ENCODE results near the gene AUTS2.

The AUTS2 gene

GRCh38 chr7:69744026-69744425 lies 145.8 kb downstream of the AUTS2 start:
- Mint-ChIP-seq H3K4me1 (peaks cover 13% of the 10 kb centered on the region), H3K9me3 (no peaks in the 10 kb centered on the region), H3K27ac (no peak overlapping the region), H3K27me3 (peaks cover 3% of the 10 kb centered on the region), H3K4me3 (no peak overlapping the region), H3K36me3 (ENCODE audit: low read depth) (no peaks in the 10 kb centered on the region)
- no peak for DNase-seq
- ATAC-seq, result no peak

- Mint-ChIP-seq H3K27ac (no peak overlapping the region), H3K9me3 (no peaks in the 10 kb centered on the region), H3K4me1 (no peaks in the 10 kb centered on the region), H3K27me3 (peaks cover 3% of the 10 kb centered on the region), H3K36me3 (ENCODE audit: low read depth) (no peaks in the 10 kb centered on the region), H3K4me3 (no peak overlapping the region)
- ATAC-seq, result no peak
- no peak for DNase-seq
Measured at GRCh38 chr7:69746383-69746782, 148.1 kb downstream of the AUTS2 start.

GRCh38 chr7:69747144-69747543 lies 148.9 kb downstream of the AUTS2 start:
- no peak for ATAC-seq
- Mint-ChIP-seq H3K27me3 (peaks cover 1% of the 10 kb centered on the region), H3K4me3 (no peak overlapping the region)

DNA sequence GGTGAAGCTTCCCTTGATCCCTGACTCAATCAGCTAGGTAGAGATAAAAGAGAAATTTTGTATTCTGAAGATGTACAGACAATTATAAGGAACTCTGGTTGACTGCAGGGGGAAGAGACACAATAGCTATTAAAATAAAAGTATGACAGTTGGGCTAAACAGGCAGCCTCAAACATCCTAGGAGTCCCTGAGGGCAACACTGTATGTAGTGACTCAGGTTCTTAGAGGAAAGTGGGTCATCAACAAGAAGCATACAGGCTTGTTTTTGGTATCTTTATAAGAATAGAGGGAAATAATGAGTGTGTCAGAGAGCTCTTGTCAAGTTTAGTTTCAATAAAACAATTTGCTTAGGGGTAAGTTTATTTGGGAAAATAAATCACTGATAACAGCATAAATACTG lies 150.3 kb downstream of the AUTS2 start:
- DNase-seq (no peak), ATAC-seq (no peak)
- H3K27ac Mint-ChIP-seq, result no peak overlapping the region
- H3K4me1 Mint-ChIP-seq, result no peaks in the 10 kb centered on the region
- no peaks in the 10 kb centered on the region for H3K9me3 Mint-ChIP-seq
- H3K4me3 Mint-ChIP-seq, result no peak overlapping the region
- no peaks in the 10 kb centered on the region for H3K27me3 Mint-ChIP-seq
- H3K36me3 Mint-ChIP-seq (ENCODE audit: low read depth), result no peaks in the 10 kb centered on the region

More at GRCh38 chr7:69747144-69747543, 148.9 kb downstream of the AUTS2 start:
- DNase-seq, result no peak
- no peak overlapping the region for H3K27ac Mint-ChIP-seq
- no peaks in the 10 kb centered on the region for H3K4me1 Mint-ChIP-seq
- no peaks in the 10 kb centered on the region for H3K9me3 Mint-ChIP-seq
- no peaks in the 10 kb centered on the region for H3K36me3 Mint-ChIP-seq (ENCODE audit: low read depth)

DNA sequence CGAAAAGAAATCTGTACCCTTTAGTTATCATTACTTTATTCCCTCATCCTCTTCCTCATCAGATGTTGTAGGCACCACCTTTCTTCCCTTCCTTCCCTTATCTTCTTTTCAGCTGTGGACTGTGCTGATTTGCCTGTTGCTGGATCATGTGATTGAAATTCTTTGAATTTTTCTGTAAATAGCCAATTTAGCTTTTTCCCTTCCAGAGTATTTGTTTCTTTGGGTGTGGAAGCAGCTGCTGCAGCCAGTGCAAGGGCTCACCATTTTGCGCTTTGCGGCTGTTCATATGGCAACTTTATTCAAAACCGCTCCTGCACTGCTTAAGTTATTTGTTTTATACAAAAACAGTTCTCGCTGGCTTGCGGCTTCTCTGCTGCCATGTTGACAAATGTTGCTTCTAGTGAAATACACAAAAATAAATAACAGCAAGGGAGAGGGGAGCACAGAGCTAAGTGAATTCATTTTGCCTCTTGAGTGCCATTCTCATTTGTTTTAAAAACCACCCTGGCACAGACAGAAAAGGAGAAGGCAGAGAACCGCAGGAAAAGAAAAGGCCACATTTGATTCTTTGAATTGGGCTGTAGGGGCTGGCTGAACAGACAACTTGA lies 151.2 kb downstream of the AUTS2 start:
- Mint-ChIP-seq H3K27me3 (no peaks in the 10 kb centered on the region), H3K4me3 (no peak overlapping the region), H3K36me3 (ENCODE audit: low read depth) (no peaks in the 10 kb centered on the region), H3K9me3 (no peaks in the 10 kb centered on the region), H3K4me1 (no peaks in the 10 kb centered on the region), H3K27ac (no peak overlapping the region)
- DNase-seq, result no peak
- ATAC-seq, result no peak

DNA sequence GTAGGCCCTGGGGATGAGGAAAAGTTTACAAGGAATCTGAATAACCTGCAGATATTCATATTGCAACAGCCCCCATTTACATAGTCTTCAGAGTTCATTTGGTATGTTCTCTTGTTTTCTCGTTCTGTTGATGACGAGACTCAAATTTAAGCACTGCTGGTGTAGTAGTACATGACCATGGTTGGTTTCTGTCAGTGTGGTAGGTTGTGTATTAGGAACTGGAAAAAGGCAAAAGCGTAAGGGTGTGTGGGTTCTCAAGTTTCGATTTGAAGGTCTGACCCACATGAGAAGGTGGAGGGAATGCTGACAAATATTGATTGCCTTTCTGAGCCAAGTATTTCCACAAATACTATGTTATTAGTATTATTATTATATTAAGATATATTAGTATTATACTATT lies 151.7 kb downstream of the AUTS2 start:
- ATAC-seq (no peak), DNase-seq (no peak)
- Mint-ChIP-seq H3K27me3 (no peaks in the 10 kb centered on the region), H3K27ac (no peak overlapping the region), H3K4me3 (no peak overlapping the region), H3K36me3 (ENCODE audit: low read depth) (no peaks in the 10 kb centered on the region), H3K9me3 (no peaks in the 10 kb centered on the region), H3K4me1 (no peaks in the 10 kb centered on the region)

DNA sequence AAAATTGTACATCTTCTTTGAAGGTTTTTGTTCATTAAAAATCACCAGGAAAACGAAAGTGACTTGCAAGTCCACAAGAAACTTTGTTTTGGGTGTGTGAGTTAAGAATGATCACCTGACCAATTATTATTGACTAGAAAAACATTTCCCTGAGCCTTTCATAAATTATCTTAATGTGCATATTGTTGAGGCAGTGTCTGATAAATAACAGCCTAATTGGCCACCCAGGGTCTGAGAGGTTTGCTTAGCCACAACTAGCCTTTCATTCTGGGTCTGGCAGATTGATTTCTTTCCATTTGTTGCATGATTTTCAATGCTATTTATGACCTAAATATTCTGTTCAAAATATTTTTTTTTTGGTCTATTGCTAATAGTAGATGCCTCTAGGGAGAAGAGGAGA lies 152.8 kb downstream of the AUTS2 start:
- no peak overlapping the region for H3K27ac Mint-ChIP-seq
- no peak overlapping the region for H3K4me3 Mint-ChIP-seq
- H3K36me3 Mint-ChIP-seq (ENCODE audit: low read depth), result no peaks in the 10 kb centered on the region
- no peaks in the 10 kb centered on the region for H3K4me1 Mint-ChIP-seq
- no peak for ATAC-seq
- no peak for DNase-seq
- H3K27me3 Mint-ChIP-seq, result no peaks in the 10 kb centered on the region
- no peaks in the 10 kb centered on the region for H3K9me3 Mint-ChIP-seq

- Mint-ChIP-seq H3K27ac (no peak overlapping the region), H3K9me3 (no peaks in the 10 kb centered on the region), H3K27me3 (no peaks in the 10 kb centered on the region), H3K36me3 (ENCODE audit: low read depth) (no peaks in the 10 kb centered on the region), H3K4me3 (no peak overlapping the region), H3K4me1 (no peaks in the 10 kb centered on the region)
- peak; percentile 24 for ATAC-seq
- DNase-seq, result no peak
Measured at GRCh38 chr7:69753981-69754380, 155.7 kb downstream of the AUTS2 start.

- ATAC-seq, result no peak
Measured at GRCh38 chr7:69754476-69754875, 156.2 kb downstream of the AUTS2 start.

GRCh38 chr7:69756235-69756634 lies 158.0 kb downstream of the AUTS2 start:
- no peak for DNase-seq
- H3K27ac Mint-ChIP-seq, result no peak overlapping the region

More at GRCh38 chr7:69754476-69754875, 156.2 kb downstream of the AUTS2 start:
- H3K27ac Mint-ChIP-seq, result no peak overlapping the region
- H3K4me1 Mint-ChIP-seq, result no peaks in the 10 kb centered on the region
- H3K9me3 Mint-ChIP-seq, result no peaks in the 10 kb centered on the region
- no peaks in the 10 kb centered on the region for H3K27me3 Mint-ChIP-seq
- H3K4me3 Mint-ChIP-seq, result no peak overlapping the region
- DNase-seq, result no peak
- no peaks in the 10 kb centered on the region for H3K36me3 Mint-ChIP-seq (ENCODE audit: low read depth)

DNA sequence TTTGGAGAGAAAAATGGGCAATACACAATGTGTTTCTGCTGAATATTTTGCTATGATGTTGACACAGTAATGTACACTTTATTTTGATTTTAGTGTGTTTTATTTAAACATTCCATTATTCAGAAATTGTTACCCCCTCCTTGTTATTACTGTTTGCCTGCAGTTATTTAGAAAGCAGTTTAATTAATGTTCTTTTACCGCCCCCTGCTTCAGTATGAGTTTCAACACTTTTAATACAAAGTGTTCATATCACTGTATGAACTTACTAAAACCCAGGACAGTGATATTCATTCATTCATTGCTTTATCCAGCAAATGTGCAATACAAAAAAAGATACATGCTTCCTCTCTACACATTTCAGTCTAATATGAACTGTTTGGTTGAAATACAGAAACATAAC lies 159.3 kb downstream of the AUTS2 start:
- no peak for DNase-seq
- ATAC-seq, result no peak
- no peaks in the 10 kb centered on the region for H3K4me1 Mint-ChIP-seq
- no peak overlapping the region for H3K27ac Mint-ChIP-seq
- H3K36me3 Mint-ChIP-seq (ENCODE audit: low read depth), result no peaks in the 10 kb centered on the region
- no peak overlapping the region for H3K4me3 Mint-ChIP-seq
- no peaks in the 10 kb centered on the region for H3K9me3 Mint-ChIP-seq
- no peaks in the 10 kb centered on the region for H3K27me3 Mint-ChIP-seq

More at GRCh38 chr7:69756235-69756634, 158.0 kb downstream of the AUTS2 start:
- Mint-ChIP-seq H3K27me3 (no peaks in the 10 kb centered on the region), H3K36me3 (ENCODE audit: low read depth) (no peaks in the 10 kb centered on the region), H3K9me3 (no peaks in the 10 kb centered on the region), H3K4me1 (no peaks in the 10 kb centered on the region), H3K4me3 (no peak overlapping the region)
- ATAC-seq, result no peak

GRCh38 chr7:69757981-69758430 lies 159.7 kb downstream of the AUTS2 start:
- Mint-ChIP-seq H3K4me1 (no peaks in the 10 kb centered on the region), H3K27me3 (no peaks in the 10 kb centered on the region)
- ATAC-seq, result no peak

DNA sequence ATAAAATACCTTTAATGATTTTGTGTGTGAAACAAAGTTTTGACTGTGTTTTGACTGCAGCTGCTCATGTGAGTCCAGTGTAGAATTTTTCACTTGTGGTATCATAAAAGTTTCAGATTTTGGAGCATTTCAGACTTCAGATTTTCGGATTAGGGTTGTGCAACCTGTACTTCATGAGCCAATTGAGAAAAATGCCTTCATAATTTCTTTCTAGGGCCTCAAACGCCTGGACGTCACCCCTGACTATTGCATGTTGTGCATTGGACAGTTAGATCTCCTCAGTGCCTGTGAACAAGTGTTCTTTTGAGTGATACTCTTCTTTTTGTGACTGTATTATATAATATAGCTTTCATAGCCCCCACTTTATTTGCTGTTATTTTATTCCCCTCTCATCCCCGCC lies 161.1 kb downstream of the AUTS2 start:
- DNase-seq (no peak), ATAC-seq (no peak)
- Mint-ChIP-seq H3K27me3 (no peaks in the 10 kb centered on the region), H3K4me3 (no peak overlapping the region), H3K9me3 (no peaks in the 10 kb centered on the region), H3K36me3 (ENCODE audit: low read depth) (no peaks in the 10 kb centered on the region), H3K4me1 (no peaks in the 10 kb centered on the region), H3K27ac (no peak overlapping the region)

More at GRCh38 chr7:69757981-69758430, 159.7 kb downstream of the AUTS2 start:
- no peaks in the 10 kb centered on the region for H3K9me3 Mint-ChIP-seq
- H3K4me3 Mint-ChIP-seq, result no peak overlapping the region
- H3K36me3 Mint-ChIP-seq (ENCODE audit: low read depth), result no peaks in the 10 kb centered on the region
- DNase-seq, result no peak
- no peak overlapping the region for H3K27ac Mint-ChIP-seq

DNA sequence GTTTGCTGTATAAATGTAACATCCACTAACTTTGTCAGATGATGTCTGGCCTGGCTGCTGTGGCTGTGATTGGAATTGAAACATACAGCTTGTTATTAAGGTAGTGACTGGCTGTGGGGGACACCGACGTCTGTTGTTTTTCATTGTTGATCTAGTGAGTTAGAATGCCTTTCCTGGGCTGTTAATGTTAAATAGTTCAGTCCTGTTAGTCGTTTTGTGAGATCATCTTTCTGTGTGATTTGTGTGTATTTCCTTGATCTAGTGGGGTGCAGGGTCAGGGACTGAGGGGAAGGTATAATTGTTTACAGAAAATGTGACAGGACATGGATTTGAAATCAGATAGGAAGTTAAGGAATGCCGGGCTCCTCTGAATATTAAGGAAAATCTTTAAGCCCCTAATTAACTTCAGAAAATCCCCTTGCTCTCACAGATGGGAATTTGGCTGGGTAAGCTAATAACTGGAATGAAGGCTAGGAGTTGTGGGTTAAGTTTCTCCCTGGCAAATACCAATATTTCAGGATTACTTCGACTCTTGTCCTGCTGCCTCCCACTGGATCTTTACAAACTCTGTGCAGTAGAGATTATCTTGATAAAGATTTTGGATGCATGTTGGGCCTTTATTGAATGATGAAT lies 163.1 kb downstream of the AUTS2 start:
- DNase-seq (no peak), ATAC-seq (no peak)
- Mint-ChIP-seq H3K9me3 (peaks cover 4% of the 10 kb centered on the region), H3K36me3 (ENCODE audit: low read depth) (peaks cover 2% of the 10 kb centered on the region), H3K27ac (no peak overlapping the region), H3K27me3 (no peaks in the 10 kb centered on the region), H3K4me3 (no peak overlapping the region), H3K4me1 (peaks cover 2% of the 10 kb centered on the region)

- Mint-ChIP-seq H3K27ac (no peak overlapping the region), H3K36me3 (ENCODE audit: low read depth) (peaks cover 2% of the 10 kb centered on the region), H3K9me3 (peaks cover 4% of the 10 kb centered on the region), H3K27me3 (no peaks in the 10 kb centered on the region), H3K4me1 (peaks cover 2% of the 10 kb centered on the region), H3K4me3 (no peak overlapping the region)
- no peak for ATAC-seq
- DNase-seq, result no peak
Measured at GRCh38 chr7:69762821-69763352, 164.6 kb downstream of the AUTS2 start.
